RWPE2 (cell line): Measurements from ENCODE around the gene CAPNS2.

ENCODE experiments used
- ATAC-seq: fragments of 200-7000 bp; cut with Tn5 transposase; 3 replicates; pipeline ENCODE4 v1.9.1; 2021; ENCODE audit warnings: low read depth
- DNase-seq: peaks from one replicate; pipeline ENCODE4 v3.0.0-alpha.2; 2020; ENCODE audit warnings: low spot score
- H3K27ac ChIP-seq: fragments of 450-650 bp; 2 replicates; pipeline ENCODE4 v1.5.1; 2017; ENCODE audit warnings: mild to moderate bottlenecking; ENCODE audit not compliant: poor library complexity, severe bottlenecking
- H3K27me3 ChIP-seq: fragments of 250-450 bp; sonication (Bioruptor Pico); 2 replicates; pipeline ENCODE4 v1.5.1; 2021; ENCODE audit warnings: mild to moderate bottlenecking, moderate library complexity; ENCODE audit not compliant: insufficient read depth, poor library complexity, severe bottlenecking
- H3K36me3 ChIP-seq: fragments of 250-450 bp; sonication (Bioruptor Pico); 2 replicates; pipeline ENCODE4 v1.5.1; 2020; ENCODE audit warnings: low read depth, mild to moderate bottlenecking, moderate library complexity
- H3K4me1 ChIP-seq: fragments of 250-450 bp; sonication (Bioruptor Pico); 2 replicates; pipeline ENCODE4 v1.5.1; 2021; ENCODE audit warnings: mild to moderate bottlenecking, moderate library complexity; ENCODE audit not compliant: insufficient read depth, poor library complexity, severe bottlenecking
- H3K4me3 ChIP-seq: fragments of 250-450 bp; sonication (Bioruptor Pico); 2 replicates; pipeline ENCODE4 v1.5.1; 2021; ENCODE audit warnings: mild to moderate bottlenecking, moderate library complexity; ENCODE audit not compliant: severe bottlenecking
- H3K9me3 ChIP-seq: fragments of 250-450 bp; sonication (Bioruptor Pico); 2 replicates; pipeline ENCODE4 v1.5.1; 2021; ENCODE audit warnings: mild to moderate bottlenecking, moderate library complexity; ENCODE audit not compliant: severe bottlenecking
- CTCF ChIP-seq: fragments of 450-650 bp; IDR thresholded peaks from one replicate; pipeline ENCODE4 v1.5.1; 2017; ENCODE audit warnings: mild to moderate bottlenecking, moderate library complexity; ENCODE audit not compliant: poor library complexity, severe bottlenecking

CAPNS2 gene

DNA sequence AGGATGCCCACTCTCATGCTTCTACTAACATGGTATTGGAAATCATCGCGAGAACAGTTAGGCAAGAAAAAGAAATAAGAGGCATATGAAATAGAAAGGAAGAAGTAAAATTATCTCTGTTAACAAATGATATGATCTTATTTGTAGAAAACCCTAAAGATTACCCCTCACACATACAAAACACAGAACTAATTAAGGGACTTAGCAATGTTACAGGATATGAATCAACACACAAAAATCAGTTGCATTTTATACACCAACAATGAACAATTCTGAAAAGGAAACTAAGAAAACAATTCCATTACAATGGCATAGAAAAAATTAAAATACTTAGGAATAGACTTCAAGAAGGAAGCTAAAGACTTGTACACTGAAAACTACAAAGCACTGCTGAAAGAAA, 2.7 kb upstream of the CAPNS2 start:
- H3K9me3 ChIP-seq: no peaks in the 10 kb centered on the region
- H3K4me1 ChIP-seq: peaks cover 61% of the 10 kb centered on the region
- no peak for TF ChIP-seq CTCF
- H3K27me3 ChIP-seq: no peaks in the 10 kb centered on the region
- H3K27ac ChIP-seq: peak overlapping the region; percentile 55
- DNase-seq: no peak
- no peak for ATAC-seq
- 0 out of 2 replicates have a peak, but pooled peaks cover 5% of the 10 kb centered on the region for H3K36me3 ChIP-seq
- H3K4me3 ChIP-seq: no peak overlapping the region

- no peak for TF ChIP-seq CTCF
- Histone ChIP-seq H3K4me1 (peaks cover 60% of the 10 kb centered on the region), H3K27ac (no peak overlapping the region), H3K27me3 (no peaks in the 10 kb centered on the region), H3K9me3 (no peaks in the 10 kb centered on the region), H3K4me3 (no peak overlapping the region), H3K36me3 (0 out of 2 replicates have a peak, but pooled peaks cover 2% of the 10 kb centered on the region)
- DNase-seq (no peak), ATAC-seq (no peak)
Observed at GRCh38 chr16:55565086-55565485, 1.4 kb upstream of the CAPNS2 start.

DNA sequence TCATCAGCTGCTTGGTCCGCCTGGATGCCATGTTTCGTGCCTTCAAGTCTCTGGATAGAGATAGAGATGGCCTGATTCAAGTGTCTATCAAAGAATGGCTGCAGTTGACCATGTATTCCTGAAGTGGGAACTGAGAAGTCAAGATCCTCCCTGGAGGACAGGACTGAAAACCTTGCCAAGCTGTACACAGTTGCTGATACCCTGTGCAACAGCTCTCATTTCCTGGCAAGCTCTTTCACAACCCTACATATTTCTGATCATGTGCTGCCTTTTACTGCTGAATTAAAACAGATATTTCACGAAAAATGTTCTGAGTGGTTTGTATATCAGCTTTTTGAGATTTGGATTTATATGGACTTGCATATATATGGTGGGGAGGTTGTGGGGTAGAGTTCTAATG, 898 bp downstream of the CAPNS2 start:
- ATAC-seq (peak; percentile 71), DNase-seq (no peak)
- Histone ChIP-seq H3K4me1 (peaks cover 66% of the 10 kb centered on the region), H3K4me3 (no peak overlapping the region), H3K36me3 (no peaks in the 10 kb centered on the region; the same call in 1 of the 2 replicates), H3K27me3 (no peaks in the 10 kb centered on the region), H3K27ac (peak overlapping the region; percentile 97), H3K9me3 (no peaks in the 10 kb centered on the region)
- TF ChIP-seq CTCF: no peak

GRCh38 chr16:55568207-55568606, 1.7 kb downstream of the CAPNS2 start:
- Histone ChIP-seq H3K9me3 (no peaks in the 10 kb centered on the region), H3K27me3 (no peaks in the 10 kb centered on the region), H3K36me3 (no peaks in the 10 kb centered on the region; the same call in 1 of the 2 replicates), H3K4me1 (peaks cover 64% of the 10 kb centered on the region), H3K27ac (peak overlapping the region; percentile 97), H3K4me3 (no peak overlapping the region)
- ATAC-seq (peak; percentile 86), DNase-seq (peak; percentile 72)
- no peak for TF ChIP-seq CTCF

GRCh38 chr16:55569025-55569424, 2.5 kb downstream of the CAPNS2 start:
- peaks cover 55% of the 10 kb centered on the region for H3K4me1 ChIP-seq
- ATAC-seq (peak; percentile 16; the same call in 2 of the 3 replicates), DNase-seq (no peak)
- H3K27ac ChIP-seq: peak overlapping the region; percentile 97
- no peaks in the 10 kb centered on the region; the same call in 1 of the 2 replicates for H3K36me3 ChIP-seq
- H3K9me3 ChIP-seq: no peaks in the 10 kb centered on the region
- H3K4me3 ChIP-seq: no peak overlapping the region
- no peak for TF ChIP-seq CTCF
- H3K27me3 ChIP-seq: no peaks in the 10 kb centered on the region
